GM19193 (cell line): ENCODE results near the gene LRMDA.

Experiments
- POLR2A ChIP-seq: IDR thresholded peaks from 4 replicates; pipeline ENCODE4 v1.6.1; 2011; ENCODE audit not compliant: insufficient read depth, insufficient read length; ENCODE audit errors: extremely low read depth

LRMDA gene

DNA sequence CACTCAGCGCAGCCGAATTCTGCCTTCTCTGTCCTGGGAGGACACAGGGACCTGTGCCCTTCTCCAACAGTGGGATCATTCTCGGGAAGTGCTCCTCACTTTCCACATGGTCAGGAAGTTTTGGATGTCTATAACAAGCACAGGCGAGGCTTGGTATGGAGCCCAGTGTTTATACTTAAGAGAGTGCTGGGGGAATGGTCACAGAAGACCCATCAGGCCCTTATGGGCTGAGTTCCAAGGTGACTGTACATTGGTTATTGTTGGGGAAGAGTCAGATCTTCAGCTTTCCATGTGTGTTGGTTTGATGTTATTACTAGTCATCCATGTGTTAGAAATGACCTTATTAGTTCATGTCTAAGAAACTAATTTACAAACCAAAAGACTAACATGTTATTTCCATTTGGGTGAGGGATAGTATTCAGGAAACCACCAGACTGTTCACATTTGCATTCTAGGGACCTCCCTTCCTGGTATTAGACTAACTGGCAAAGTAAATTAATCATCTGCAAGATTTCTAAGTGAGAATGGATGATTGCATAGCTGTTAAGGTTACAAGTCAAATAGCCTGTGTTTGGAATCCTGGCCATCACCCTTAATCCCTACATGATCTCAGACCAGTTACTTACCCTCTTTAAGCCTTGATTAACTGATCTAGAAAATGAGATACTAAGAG, 834.2 kb downstream of the LRMDA start:
- no peak for TF ChIP-seq POLR2A

DNA sequence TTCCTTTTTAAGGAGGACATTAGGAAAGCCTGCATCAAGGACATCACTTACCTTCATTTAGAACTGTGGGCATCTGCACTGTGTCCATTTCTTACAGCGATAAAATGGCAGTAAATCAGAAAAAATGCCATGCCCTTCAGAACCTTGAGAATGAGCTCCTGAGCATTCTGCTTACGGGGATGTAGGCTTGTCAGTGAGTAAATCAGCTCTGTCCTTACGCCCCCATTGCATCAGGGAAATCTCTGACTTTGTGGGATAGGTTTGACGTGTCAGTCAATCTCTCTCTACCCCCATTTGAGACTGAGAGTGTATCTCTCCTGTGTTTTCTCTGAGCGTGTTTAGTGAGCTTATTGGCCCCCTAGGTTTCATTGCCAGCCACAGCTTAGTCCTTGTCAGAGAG, 837.1 kb downstream of the LRMDA start:
- TF ChIP-seq POLR2A: no peak

DNA sequence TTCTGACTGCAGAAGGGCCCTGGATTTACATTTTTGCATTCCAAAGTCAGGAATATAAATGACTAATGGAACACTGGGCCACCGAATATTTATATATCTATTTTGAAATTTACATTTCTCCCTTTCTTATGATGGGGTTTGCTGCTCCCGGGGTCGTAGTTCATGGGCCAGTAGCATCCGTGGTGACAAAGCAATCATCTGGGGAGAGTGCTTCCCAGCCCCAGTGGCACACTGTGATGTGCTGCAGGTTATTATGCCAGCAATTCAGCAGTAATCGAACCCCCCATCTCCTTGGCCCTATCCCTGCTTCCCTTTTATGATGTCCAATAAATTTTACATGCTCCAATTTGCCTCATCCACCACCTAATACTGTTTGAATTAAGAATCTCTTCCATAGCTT, 837.5 kb downstream of the LRMDA start:
- TF ChIP-seq POLR2A: no peak

DNA sequence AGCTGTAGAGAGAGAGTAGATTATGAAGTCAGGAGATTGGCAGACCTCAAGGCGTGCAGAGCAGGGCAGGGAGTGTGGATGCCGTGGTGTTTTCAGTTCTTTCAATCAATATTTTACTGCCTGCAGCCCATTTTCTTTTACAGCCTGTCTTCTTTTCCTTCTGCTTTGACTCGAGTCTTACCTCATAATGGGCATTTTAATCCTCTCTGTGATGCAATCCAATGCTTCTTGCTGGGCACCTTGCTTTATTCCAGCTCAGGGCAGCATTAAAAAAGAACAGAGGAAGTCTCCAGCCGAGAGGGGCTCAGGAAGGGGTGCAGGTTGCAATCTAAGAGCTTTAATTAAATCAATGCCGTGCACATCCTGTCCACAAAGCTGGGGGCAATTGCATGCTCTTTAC, 839.0 kb downstream of the LRMDA start:
- TF ChIP-seq POLR2A: no peak

DNA sequence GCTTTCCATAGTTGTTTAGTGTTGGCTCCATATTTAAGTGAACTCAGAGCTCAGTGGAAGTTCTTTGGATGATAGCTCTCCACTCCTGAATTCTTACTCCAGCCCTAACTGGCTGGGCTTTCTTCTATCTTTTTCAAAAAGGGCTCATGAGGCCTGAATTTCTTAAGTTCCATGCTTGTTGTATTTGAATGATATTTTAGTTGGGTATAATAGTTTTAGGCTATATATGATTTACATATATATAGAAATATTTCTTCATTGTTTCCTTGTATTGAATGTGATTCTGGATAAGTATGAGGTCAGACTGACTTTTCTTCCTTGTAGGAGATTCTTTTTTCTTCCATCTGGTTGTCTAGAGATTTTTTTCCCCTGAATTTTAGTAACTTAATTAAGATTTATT, 843.5 kb downstream of the LRMDA start:
- no peak for TF ChIP-seq POLR2A

DNA sequence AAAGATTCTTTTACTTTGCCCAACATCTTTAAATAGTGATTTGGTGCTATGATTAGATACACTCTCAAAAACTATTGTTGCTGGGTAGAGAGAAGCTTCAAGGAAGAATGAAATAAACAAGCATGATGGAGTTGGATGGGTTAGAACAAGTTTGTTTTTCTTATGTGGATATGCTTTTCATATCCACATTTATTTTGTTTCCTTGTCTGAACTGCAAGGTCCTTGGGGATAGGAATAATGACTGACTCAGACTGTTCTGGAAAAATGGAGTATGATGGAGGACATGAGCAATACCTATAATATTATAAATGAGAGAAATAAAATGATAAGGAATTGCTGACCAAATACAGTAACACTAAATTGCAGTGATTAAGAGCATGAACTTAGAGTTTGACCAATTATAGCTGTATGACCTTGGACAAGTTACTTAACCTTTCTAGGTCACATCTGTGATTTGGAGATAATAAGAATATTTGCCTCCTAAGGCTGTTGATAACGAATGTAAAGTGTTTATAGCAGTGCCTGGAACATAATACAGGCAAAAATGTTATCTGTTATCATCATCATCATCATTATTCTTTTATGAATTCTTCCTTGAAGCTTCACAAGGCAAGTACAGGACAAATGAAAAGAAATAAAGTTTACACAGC, 847.5 kb downstream of the LRMDA start:
- no peak for TF ChIP-seq POLR2A

DNA sequence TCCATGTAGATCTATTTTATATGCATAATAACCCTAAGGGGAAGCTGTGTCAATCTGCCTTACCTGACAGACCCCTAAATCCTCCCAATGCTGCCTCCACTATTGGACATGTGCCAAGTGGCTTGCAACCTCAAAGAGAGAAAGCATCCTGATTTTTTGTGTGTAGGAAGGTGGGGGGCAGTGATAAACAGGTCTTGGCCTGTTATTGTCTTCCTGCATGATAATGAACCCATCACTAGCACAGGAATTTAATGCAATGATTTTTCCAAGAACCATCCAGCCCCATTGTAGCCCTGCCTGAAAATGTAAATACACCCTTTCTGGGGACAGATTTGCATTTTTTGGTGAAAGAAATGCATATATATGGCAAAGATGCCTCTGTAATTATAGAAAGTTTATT, 850.2 kb downstream of the LRMDA start:
- no peak for TF ChIP-seq POLR2A

DNA sequence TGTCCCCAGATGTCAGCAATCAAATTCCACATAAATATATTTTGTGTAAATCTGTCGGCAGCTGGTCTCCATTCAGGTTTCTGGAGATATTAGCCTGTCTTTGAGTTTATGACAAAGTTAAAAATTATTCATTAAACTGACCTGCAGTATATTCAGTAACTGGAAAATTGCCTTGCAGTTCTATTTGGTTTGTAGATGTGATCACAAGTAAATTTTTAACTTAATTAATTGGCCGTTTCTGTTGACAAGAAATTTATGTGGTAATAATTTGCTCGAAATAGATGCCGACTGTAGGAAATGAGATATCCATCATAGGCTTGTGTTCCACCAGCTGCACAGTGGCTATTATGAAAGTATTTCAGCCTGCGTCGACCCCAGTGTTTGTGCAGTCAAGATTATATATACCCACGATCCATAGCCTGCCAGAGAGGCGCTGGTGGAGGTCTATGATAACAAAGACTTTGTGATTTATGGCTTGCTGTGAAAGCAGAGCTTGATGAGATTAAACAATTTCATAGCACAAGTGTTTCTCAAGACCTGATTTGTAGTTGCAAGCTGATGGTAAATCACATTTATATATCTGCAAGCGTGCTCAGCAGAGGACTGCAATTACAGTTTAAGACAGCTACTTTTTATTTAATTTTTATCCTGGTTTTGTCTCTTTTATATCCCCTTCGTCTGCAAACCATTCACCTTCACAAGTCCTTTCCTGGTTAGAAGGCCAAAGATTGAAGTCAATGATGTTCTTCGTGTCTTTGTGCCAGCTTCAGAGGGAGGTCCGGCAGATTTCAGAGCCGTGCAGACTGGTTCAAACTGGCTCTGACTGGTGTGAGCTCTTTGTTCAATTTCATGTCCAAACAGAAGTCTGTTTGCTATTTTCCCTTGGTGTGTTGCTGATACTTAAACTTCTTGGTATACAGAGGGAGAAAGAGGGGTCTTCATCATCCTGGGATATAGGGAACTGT, 850.9 kb downstream of the LRMDA start:
- no peak for TF ChIP-seq POLR2A

DNA sequence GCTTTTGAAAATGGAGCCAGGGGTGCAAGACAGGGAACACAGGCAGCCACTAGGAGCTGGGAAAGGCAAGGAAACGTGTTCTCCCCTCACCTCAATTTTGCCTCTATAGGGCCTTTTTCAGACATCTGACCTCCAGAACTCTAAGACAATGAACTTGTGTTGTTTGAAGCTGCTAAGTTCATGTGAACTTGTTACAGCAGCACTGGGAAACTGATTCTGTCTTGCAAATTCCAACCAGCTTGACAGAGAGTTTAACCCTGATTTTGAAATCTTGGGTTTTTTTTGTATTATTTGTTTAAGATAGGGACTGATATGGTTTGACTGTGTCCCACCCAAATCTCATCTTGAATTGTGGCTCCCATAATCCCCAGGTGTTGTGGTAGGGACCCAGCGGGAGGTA, 852.9 kb downstream of the LRMDA start:
- no peak for TF ChIP-seq POLR2A

DNA sequence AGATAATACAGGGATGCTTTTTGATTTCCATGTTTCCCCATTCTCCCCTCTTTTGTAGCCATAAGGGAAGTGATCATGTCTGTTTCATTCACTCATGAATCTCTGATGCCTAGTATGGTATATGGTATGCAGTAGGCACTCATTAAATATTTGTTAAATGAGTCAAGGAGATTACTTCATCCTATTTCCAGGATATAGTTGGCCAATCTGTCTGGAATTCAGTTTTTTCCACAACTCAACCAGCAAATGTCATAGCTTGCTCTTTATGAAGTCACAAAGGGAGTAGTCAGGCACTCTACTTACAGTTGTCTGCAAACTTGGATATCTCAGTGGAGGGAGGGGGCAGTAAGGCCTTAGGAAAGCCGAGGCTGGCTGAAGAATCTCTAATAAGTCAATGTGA, 853.6 kb downstream of the LRMDA start:
- no peak for TF ChIP-seq POLR2A

DNA sequence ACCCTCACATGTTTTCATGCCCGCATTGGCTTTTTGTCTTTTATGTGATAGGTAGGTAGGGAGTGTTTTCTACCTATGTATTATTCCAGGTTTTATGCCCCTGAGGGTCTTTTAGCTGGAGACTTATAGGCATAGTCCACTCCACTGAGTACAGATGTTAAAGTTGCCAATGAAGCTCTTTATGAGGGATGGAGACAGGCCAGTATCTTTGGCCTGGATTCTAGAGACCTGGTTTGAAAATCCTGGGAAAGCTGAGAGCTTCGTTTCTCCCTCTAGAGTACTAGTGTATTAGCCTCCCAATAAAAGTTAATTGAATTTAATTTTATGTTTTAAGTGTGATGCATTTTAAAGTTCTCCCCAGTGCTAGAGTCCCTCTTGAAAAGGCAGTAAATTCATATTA, 854.1 kb downstream of the LRMDA start:
- no peak for TF ChIP-seq POLR2A

DNA sequence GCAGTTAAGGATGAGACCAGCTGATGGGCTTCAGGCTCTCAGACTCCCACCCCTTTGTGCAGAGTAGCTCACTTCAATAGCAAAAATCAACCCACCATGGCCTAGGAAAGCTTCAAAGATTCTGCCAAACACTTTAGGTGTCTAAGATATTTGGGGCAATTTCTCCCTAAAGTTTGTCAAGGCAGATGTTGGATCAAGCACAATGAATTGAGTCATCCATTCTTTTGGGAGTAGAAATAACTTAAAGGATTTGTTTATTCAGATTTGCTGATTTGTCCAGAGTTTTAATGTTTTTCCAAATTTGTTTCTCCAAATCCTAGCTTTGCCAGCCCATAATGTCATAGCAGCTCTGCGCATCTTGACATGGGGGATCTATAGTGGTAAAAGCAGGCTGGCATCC, 855.1 kb downstream of the LRMDA start:
- no peak for TF ChIP-seq POLR2A

DNA sequence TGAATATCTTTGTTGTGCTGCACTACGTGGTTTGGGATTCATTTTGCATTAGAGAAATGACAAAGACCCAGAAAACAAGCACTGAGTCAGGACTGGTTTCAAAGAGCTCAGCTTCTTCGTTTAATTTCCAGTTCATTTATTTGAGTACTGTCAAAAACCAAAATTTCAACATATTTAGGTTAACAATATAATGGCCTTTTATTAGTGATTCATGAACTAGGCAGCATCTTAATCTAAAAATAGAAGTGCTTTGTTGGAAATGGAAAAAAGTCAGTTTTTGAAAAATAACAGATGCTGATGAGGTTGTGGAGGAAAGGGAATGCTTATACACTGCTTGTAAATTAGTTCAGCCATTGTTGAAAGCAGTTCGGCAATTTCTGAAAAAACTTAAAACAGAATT, 856.4 kb downstream of the LRMDA start:
- no peak for TF ChIP-seq POLR2A

DNA sequence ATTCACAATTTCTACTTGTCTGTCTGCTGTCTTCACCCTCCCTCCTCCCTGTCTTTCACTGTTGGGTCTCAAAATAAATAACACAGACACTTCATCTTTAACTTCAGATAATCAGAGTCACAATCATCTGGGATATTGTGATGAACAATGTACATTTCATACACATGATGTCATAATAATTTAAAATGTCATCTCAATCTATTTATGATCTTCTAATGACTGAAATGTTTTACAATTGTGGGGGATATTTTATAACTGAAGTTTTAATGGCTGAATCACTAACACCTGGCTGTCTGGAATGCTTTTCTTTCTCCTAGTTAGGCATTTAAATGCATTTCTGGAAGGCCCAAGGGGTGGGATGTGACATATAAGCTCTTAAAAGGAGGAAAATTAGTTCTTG, 859.8 kb downstream of the LRMDA start:
- TF ChIP-seq POLR2A: no peak

DNA sequence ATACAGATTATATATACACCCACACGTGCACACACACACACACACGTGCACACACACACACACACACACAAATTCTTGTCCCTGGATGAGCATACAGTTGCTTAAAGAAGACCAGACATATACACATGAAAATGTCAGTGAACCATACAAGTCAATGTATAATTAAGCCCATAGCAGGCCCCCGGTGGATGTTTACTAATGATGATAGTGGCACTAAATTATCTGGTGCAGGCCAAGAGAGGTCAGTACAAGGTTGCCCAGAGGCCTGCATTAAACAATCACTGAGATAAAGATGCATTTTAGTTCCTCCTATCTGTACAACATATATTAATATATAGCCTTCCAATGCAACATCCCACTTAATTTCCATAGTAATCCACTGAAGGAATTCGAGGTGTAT, 860.5 kb downstream of the LRMDA start:
- no peak for TF ChIP-seq POLR2A
